ENCODE measurements around the gene TMED3.

The TMED3 gene

DNA sequence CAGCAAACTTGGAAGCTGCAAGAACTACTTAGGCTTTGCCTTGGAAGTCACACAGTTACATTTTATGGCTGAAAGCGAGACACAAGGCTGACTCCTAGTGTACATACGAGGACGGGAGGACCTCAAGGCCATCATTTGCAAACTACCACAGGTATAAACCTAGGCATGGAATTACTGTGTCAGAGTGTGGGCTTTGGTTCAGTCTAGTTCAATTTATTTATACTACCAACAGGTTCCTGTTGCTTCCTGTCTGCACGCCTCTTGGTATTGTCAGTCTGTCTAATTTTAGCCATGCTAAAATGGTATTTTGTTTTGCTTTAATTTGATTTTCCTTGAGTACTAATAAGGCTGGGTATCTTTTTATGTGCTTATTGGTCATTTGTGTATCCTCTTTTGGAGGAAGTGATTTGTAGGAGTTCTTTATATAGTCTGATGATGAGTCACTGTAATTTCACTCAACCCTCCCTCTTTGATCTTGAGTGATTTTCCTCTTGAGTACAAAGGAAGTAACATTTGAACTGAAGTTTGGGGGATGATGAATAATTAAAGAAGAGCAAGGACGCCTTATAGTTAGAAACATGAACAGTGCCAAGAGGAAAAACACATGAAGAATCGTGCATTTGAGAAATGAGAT is 20.2 kb upstream of the TMED3 start:
- Histone ChIP-seq H3K36me3 (ENCODE audit: control insufficient read depth, low read length) (no peaks in the 10 kb centered on the region), H3K27ac (ENCODE audit: low read depth, low read length) (no peak overlapping the region), H3K4me1 (ENCODE audit: control insufficient read depth, low read length) (peaks cover 8% of the 10 kb centered on the region), H3K27me3 (ENCODE audit: control insufficient read depth, low read length) (peaks cover 11% of the 10 kb centered on the region; the same call in 1 of the 2 replicates), H3K4me3 (ENCODE audit: low read length) (no peak overlapping the region), H3K4me2 (ENCODE audit: low read length) (no peak overlapping the region), H3K9me2 (replicated peaks; ENCODE audit: control insufficient read depth, low read length) (no peaks in the 10 kb centered on the region), H3K9me3 (ENCODE audit: control insufficient read depth, insufficient read depth, low read length) (no peaks in the 10 kb centered on the region), H3K79me2 (ENCODE audit: control insufficient read depth, low read length) (no peaks in the 10 kb centered on the region), H4K20me1 (ENCODE audit: control insufficient read depth, insufficient read depth, low read depth, low read length) (no peaks in the 10 kb centered on the region), H3F3A (ENCODE audit: control insufficient read depth, insufficient read depth) (no peaks in the 10 kb centered on the region)
- TF ChIP-seq EZH2phosphoT487 (IDR thresholded peaks at IDR 0.05; ENCODE audit: borderline replicate concordance, low read length), result no peak
- TF ChIP-seq, protein P1, sequence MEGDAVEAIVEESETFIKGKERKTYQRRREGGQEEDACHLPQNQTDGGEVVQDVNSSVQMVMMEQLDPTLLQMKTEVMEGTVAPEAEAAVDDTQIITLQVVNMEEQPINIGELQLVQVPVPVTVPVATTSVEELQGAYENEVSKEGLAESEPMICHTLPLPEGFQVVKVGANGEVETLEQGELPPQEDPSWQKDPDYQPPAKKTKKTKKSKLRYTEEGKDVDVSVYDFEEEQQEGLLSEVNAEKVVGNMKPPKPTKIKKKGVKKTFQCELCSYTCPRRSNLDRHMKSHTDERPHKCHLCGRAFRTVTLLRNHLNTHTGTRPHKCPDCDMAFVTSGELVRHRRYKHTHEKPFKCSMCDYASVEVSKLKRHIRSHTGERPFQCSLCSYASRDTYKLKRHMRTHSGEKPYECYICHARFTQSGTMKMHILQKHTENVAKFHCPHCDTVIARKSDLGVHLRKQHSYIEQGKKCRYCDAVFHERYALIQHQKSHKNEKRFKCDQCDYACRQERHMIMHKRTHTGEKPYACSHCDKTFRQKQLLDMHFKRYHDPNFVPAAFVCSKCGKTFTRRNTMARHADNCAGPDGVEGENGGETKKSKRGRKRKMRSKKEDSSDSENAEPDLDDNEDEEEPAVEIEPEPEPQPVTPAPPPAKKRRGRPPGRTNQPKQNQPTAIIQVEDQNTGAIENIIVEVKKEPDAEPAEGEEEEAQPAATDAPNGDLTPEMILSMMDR (IDR thresholded peaks at IDR 0.05; ENCODE audit: low read depth, low read length, poor library complexity, severe bottlenecking), result no peak

DNA sequence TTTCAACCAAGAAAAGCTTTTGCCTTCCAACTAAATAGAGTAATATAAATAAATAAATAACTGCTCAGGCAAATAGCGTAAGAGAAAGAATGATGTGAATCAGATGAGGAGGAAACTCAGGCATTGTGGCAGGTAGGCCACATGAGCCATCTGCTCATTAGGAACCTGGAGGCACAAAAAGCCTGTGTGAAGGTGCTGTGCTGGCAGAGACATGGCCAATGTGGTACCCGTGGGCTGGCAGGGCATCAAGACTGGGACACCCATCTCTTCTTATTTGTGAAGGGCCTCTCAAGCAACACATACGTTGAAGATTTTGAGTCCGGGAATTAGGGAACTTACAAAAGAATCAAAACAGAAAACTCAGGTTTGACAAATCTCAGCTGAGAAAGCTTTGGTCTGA is 18.9 kb upstream of the TMED3 start:
- H3K27me3 ChIP-seq (ENCODE audit: control insufficient read depth, low read length), result peaks cover 8% of the 10 kb centered on the region
- no peak overlapping the region for H3K4me3 ChIP-seq (ENCODE audit: low read length)
- no peaks in the 10 kb centered on the region for H4K20me1 ChIP-seq (ENCODE audit: control insufficient read depth, insufficient read depth, low read depth, low read length)
- no peaks in the 10 kb centered on the region for H3K9me3 ChIP-seq (ENCODE audit: control insufficient read depth, insufficient read depth, low read length)
- H3K27ac ChIP-seq (ENCODE audit: low read depth, low read length), result no peak overlapping the region
- no peaks in the 10 kb centered on the region for H3K36me3 ChIP-seq (ENCODE audit: control insufficient read depth, low read length)
- H3K79me2 ChIP-seq (ENCODE audit: control insufficient read depth, low read length), result no peaks in the 10 kb centered on the region
- H3F3A ChIP-seq (ENCODE audit: control insufficient read depth, insufficient read depth), result no peaks in the 10 kb centered on the region
- peaks cover 6% of the 10 kb centered on the region for H3K4me1 ChIP-seq (ENCODE audit: control insufficient read depth, low read length)
- TF ChIP-seq, protein P1 (IDR thresholded peaks at IDR 0.05; ENCODE audit: low read depth, low read length, poor library complexity, severe bottlenecking), result no peak
- TF ChIP-seq EZH2phosphoT487 (IDR thresholded peaks at IDR 0.05; ENCODE audit: borderline replicate concordance, low read length), result no peak
- H3K9me2 ChIP-seq (replicated peaks; ENCODE audit: control insufficient read depth, low read length), result no peaks in the 10 kb centered on the region
- no peak overlapping the region for H3K4me2 ChIP-seq (ENCODE audit: low read length)

DNA sequence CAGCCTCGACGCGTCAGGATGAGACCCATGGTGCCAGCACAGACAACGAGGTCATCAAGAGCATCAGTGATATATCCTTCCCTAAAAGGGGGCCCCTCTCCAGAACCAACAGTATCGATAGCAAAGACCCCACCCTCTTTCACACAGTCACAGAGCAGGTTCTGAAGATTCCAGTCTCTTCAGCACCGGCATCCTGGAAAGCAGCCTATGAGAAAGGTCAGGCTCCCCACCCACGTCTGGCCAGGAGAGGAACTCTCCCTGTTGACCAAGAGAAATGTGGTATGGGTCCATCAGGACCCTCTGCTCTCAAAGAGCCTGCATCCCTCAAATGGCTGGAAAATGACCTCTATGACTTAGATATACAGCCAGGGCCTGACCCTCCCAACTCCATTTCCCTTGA is 16.8 kb upstream of the TMED3 start:
- Histone ChIP-seq H3K27ac (ENCODE audit: low read depth, low read length) (no peak overlapping the region), H3K4me1 (ENCODE audit: control insufficient read depth, low read length) (peaks cover 6% of the 10 kb centered on the region), H3K79me2 (ENCODE audit: control insufficient read depth, low read length) (no peaks in the 10 kb centered on the region), H3K9me2 (replicated peaks; ENCODE audit: control insufficient read depth, low read length) (no peaks in the 10 kb centered on the region), H3K27me3 (ENCODE audit: control insufficient read depth, low read length) (peaks cover 11% of the 10 kb centered on the region; the same call in 1 of the 2 replicates), H3K4me3 (ENCODE audit: low read length) (no peak overlapping the region), H3K4me2 (ENCODE audit: low read length) (no peak overlapping the region), H4K20me1 (ENCODE audit: control insufficient read depth, insufficient read depth, low read depth, low read length) (no peaks in the 10 kb centered on the region), H3F3A (ENCODE audit: control insufficient read depth, insufficient read depth) (no peaks in the 10 kb centered on the region), H3K36me3 (ENCODE audit: control insufficient read depth, low read length) (no peaks in the 10 kb centered on the region), H3K9me3 (ENCODE audit: control insufficient read depth, insufficient read depth, low read length) (no peaks in the 10 kb centered on the region)
- no peak for TF ChIP-seq EZH2phosphoT487 (IDR thresholded peaks at IDR 0.05; ENCODE audit: borderline replicate concordance, low read length)
- TF ChIP-seq, protein P1 (IDR thresholded peaks at IDR 0.05; ENCODE audit: low read depth, low read length, poor library complexity, severe bottlenecking), result no peak

All from DOHH2 (cell line).